Measurements from ENCODE around the gene TOP3A.

DNA sequence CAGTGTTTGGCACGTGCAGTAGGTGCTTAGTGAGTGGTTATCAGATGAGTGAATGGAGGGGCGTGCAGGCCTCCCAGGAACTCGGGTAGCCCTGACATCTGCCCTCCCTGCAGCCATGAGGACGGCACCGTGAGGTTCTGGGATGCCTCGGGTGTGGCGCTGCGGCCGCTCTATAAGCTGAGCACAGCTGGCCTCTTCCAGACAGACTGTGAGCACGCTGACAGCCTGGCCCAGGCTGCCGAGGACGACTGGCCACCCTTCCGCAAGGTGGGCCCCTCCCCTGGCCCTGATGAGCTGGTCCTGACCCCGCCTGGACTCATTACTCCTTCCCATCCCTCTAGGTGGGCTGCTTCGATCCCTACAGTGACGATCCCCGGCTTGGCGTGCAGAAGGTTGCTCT, 78.3 kb downstream of the TOP3A start:
- TF ChIP-seq, protein P1, sequence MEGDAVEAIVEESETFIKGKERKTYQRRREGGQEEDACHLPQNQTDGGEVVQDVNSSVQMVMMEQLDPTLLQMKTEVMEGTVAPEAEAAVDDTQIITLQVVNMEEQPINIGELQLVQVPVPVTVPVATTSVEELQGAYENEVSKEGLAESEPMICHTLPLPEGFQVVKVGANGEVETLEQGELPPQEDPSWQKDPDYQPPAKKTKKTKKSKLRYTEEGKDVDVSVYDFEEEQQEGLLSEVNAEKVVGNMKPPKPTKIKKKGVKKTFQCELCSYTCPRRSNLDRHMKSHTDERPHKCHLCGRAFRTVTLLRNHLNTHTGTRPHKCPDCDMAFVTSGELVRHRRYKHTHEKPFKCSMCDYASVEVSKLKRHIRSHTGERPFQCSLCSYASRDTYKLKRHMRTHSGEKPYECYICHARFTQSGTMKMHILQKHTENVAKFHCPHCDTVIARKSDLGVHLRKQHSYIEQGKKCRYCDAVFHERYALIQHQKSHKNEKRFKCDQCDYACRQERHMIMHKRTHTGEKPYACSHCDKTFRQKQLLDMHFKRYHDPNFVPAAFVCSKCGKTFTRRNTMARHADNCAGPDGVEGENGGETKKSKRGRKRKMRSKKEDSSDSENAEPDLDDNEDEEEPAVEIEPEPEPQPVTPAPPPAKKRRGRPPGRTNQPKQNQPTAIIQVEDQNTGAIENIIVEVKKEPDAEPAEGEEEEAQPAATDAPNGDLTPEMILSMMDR (IDR thresholded peaks at IDR 0.05), result no peak
- TF ChIP-seq POLR2A (IDR thresholded peaks at IDR 0.05), result no peak
